ENCODE measurements around the gene UPK1A.

The UPK1A gene

GRCh38 chr19:35715981-35716800 is 49.9 kb downstream of the UPK1A start:
- Mint-ChIP-seq H3K27ac (peak overlapping the region; percentile 85 to 96 (median 95)), H3K27me3 (ENCODE audit: low read depth) (peaks cover 4% of the 10 kb centered on the region), H3K9me3 (no peaks in the 10 kb centered on the region), H3K36me3 (ENCODE audit: low read depth) (peaks cover 7% of the 10 kb centered on the region), H3K4me3 (peak overlapping the region; percentile 90 to 91 (median 90)), H3K4me1 (peaks cover 13% of the 10 kb centered on the region)
- TF ChIP-seq CTCF (IDR thresholded peaks at IDR 0.05; ENCODE audit: unreplicated experiment in 3 of 3): no peak

DNA sequence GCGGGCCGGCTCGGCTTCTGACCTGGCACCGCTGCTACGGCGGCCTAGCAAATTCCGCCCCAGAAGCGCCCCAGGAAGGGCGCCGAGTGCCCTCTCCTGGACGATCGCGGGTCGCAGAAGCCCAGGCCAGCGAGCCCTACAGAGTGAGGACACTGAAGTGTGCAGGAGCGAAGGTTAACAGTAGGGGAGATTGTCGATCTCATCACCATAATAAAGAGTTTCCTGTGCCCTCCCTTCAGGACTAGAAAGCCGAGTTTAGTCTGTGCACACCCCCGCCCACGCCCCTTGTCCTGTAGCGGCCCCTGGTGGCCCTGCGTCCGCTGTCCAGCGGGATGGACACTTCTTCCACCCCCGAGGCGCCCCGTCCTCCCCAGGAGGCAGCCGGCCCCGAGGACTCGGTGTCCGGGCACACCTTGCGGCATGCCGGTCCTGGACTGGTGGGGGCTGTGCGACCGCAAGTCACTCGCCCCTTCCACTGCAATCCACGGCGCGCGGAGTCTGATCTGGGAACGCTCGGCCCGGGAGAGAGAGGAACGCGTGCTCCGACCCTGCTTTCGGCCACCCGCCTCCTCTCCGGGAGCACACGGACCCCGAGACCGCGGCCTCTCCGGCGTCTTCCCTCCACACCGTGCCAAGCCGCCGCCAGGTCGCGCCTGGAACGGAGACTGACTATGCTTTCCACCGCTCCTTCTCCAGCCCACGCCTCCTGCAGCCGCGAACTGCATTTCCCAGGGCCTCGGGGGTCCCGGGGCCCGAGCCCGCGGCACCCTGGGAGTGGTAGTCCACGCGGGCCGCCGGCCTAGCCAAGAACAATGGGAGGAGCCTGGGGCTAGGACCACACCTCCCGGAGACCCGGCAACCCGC is 50.7 kb downstream of the UPK1A start:
- peaks cover 4% of the 10 kb centered on the region for H3K27me3 Mint-ChIP-seq (ENCODE audit: low read depth)
- H3K4me1 Mint-ChIP-seq: peaks cover 13% of the 10 kb centered on the region
- peak overlapping the region; percentile 85 to 96 (median 95) for H3K27ac Mint-ChIP-seq
- H3K36me3 Mint-ChIP-seq (ENCODE audit: low read depth): peaks cover 12% of the 10 kb centered on the region
- H3K4me3 Mint-ChIP-seq: peak overlapping the region; percentile 90 to 91 (median 90)
- H3K9me3 Mint-ChIP-seq: no peaks in the 10 kb centered on the region
- TF ChIP-seq CTCF (IDR thresholded peaks at IDR 0.05; ENCODE audit: unreplicated experiment in 3 of 3): peak; percentile 89 to 97 (median 92)

DNA sequence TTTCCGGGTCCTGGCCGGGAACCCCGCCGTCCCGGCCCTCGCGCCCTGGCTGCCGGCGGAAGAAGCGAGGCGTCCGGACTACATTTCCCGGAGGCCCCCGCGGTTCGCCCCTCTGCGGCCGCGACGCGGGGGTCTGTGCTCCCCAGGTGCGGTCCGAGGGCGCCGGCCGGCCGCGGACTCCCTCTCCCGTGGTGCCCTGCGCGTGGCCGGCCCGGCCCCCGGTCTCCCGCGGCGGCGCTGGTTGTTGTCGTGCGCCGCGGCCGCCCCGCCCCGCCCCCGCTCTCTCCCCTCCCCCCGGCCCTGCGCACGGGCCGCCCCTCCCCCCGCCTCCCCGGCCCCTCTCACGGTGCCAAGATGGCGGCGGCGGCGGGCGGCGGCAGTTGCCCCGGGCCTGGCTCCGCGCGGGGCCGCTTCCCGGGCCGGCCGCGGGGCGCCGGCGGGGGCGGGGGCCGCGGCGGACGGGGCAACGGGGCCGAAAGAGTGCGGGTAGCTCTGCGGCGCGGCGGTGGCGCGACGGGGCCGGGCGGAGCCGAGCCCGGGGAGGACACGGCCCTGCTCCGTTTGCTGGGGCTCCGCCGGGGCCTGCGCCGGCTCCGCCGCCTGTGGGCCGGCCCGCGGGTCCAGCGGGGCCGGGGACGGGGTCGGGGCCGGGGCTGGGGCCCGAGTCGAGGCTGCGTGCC is 51.5 kb downstream of the UPK1A start, which contains the start of gene KMT2B:
Gene KMT2B (plus strand): TSS at position 339 of the 680 bp plus-strand sequence. CDS start 16 bp downstream, at position 355.
- no peak for TF ChIP-seq CTCF (IDR thresholded peaks at IDR 0.05; ENCODE audit: unreplicated experiment in 3 of 3)
- peaks cover 13% of the 10 kb centered on the region for H3K4me1 Mint-ChIP-seq
- H3K36me3 Mint-ChIP-seq (ENCODE audit: low read depth): peaks cover 19% of the 10 kb centered on the region
- peak within 1 kb of the TSS; percentile 85 to 96 (median 95) for H3K27ac Mint-ChIP-seq
- H3K27me3 Mint-ChIP-seq (ENCODE audit: low read depth): peaks cover 4% of the 10 kb centered on the region
- H3K9me3 Mint-ChIP-seq: no peaks in the 10 kb centered on the region
- peak within 1 kb of the TSS; percentile 92 to 96 (median 94) for H3K4me3 Mint-ChIP-seq

DNA sequence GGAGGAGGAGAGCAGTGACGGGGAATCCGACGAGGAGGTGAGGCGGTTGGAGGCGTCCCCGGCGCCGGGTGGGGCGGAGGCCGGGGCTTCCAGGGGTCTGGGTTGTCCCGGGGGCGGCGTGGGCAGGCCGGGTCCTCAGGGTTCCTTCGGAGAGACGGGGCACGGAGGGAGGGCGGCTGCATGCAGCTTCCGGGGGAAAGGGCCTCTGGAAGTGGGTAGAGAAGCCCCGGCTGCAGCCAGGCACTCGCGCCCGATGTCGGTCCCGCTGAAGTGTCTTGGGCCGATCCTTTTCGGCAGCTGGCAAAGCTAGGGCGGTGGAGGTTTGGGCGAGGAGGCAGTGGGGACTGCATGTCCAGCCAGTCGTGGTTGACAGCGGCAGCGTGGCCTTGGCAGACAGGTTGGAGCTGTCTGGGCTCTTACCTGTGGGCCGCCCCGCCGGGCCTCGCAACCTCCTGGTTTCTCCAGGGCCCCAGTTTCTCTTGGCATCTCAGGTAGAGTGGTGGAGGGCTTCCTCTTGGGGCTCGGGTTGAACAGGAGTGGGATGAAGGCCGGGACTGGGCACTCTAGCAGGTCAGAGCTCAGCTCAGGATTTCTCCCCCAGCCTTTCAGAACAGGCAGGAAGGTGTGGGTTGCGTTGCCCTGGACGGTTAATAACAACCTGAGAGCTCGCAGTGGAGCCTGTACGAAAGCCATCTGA is 52.2 kb downstream of the UPK1A start:
- peak overlapping the region; percentile 92 to 96 (median 94) for H3K4me3 Mint-ChIP-seq
- peaks cover 24% of the 10 kb centered on the region for H3K36me3 Mint-ChIP-seq (ENCODE audit: low read depth)
- TF ChIP-seq CTCF (IDR thresholded peaks at IDR 0.05; ENCODE audit: unreplicated experiment in 3 of 3): no peak
- H3K27me3 Mint-ChIP-seq (ENCODE audit: low read depth): peaks cover 4% of the 10 kb centered on the region
- H3K27ac Mint-ChIP-seq: peak overlapping the region; percentile 56 to 90 (median 87)
- H3K4me1 Mint-ChIP-seq: peaks cover 13% of the 10 kb centered on the region
- no peaks in the 10 kb centered on the region for H3K9me3 Mint-ChIP-seq

Measured in nephron (organoid).